ENCODE measurements around the gene G0S2.

G0S2 gene

DNA sequence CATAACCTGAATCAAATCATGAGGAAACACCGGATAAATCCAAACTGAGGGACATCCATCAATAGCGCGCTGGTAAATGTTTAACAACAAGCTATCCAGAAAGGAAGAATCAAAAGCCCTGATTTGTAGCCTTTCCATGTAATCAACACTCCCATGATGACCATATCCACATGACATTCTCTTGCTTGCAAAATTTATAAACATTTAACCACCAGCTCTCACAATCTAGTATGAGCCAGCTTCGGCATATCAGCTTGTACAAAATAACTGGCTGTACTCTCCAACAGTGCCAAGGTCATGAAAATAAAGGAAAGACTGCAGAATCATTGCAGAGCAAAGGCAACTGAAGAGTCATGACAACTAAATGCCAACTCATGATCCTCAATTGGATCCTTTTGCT, 45.1 kb downstream of the G0S2 start:
- DNase-seq (ENCODE audit: low read depth) = no peak

DNA sequence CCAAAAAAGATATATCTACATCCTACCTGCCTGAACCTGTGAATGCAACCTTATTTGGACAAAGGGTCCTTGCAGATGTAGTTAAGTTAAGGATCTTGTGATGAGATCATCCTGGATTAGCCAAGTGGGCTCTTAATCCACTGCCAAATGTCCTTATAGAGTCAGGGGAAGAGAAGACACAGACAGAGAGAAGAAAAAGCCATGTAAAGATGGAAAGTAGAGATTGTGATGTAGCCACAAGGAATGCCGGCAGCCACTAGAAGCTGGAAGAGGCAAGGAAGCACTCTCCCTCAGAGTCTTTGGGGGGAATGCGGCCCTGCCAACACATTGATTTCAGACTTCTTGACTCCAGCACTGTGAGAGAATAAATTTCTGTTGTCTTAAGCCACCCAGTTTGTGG, 45.6 kb downstream of the G0S2 start:
- DNase-seq (ENCODE audit: low read depth) = no peak

DNA sequence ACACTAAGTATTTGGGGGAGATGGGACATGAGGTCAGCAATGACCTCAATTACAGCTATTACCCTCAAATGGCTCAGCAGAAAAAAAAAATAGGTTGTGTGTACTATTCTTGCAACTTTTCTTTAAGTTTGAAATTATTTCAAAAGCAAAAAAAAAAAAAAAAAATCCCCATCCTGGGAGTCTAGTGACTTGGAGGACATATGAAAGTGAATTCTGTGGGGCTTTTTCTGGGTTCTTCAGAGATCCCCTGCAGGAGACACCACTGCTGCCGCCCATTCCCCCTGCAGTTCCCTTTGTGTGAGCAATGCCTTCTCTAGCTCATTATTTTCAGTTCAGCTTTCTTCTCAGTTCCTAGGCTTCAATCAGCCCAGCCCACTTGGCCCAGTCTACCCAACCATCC, 46.1 kb downstream of the G0S2 start:
- DNase-seq (ENCODE audit: low read depth) = no peak

DNA sequence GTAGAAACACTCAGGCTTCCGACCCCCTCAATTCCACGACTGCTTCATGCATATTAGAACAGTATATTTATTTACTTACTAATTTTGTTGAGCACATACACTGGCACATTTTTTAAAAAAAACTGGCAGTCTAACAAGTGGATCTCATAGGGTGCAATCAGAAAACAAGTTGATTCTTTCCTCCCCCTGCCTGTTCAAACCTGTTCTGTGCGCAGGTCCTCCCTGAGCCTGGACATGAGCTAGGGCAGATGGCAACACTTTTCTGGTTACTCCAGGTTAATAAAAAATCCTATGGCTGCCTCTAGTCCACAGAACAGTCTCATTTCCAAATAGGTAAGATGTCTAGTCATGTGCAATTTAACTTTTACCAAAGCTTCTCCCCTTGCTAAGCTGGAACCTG, 48.1 kb downstream of the G0S2 start:
- DNase-seq (ENCODE audit: low read depth) = no peak

DNA sequence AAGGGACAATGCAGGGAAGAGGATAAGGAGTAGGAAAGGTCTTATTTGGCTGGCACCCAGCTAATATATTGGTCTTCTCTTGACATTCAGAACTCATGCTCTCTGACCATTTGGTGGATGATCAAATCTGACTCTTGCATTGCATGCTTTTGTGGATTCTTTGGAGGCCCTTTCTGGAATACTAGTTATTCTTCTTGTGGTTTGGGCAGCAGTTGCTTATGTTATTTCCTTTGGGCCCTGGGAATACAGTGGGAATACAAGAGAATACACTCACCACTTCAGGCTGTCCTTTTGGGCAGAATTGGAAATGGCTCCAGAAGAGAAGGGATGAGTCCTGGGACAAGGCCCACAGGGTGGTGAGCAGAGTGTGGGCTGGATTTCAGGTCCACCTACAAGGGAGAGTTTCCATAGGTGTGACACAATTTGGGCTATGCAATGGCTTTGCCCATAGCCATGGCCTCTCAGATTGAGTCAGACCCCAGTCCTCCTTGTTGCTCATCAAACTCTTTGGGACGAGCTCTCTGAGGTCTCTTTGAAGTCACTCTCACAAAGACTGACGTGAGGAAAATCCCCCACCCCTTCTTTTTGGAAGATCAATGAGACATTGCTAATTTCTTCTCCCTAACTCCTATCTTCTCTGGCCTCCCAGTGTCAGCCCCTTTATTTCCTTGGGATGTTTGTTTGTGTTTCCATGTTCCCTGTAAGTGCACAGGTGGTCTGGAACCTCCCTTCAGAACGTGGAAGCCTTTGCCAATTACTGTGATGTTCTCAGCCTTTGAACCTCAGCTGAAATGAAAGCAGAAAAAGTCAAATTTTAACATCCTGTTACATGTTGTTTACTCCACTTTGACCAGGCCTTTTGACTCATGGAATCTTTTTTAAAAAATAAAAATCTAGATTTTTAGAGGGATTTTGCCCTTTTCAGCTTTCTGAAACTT, 48.8 kb downstream of the G0S2 start:
- DNase-seq (ENCODE audit: low read depth) = peak; percentile 13

All from stimulated activated CD4-positive, alpha-beta T cell treated with anti-CD3 and anti-CD28 coated beads, Interleukin-2, amount 100 ng/mL, for 4 hours (primary cell).